22Rv1 (cell line): ENCODE data around the gene KBTBD7.

Source experiments
- ZFX ChIP-seq: fragments of 450-650 bp; IDR thresholded peaks from 2 replicates; pipeline ENCODE4 v1.6.1; 2017; ENCODE audit warnings: antibody characterized with exemption, borderline replicate concordance
- TF ChIP-seq, protein P1 (sequence below): fragments of 450-650 bp; IDR thresholded peaks from 2 replicates; pipeline ENCODE4 v1.5.1; 2017; ENCODE audit warnings: mild to moderate bottlenecking

GRCh38 chr13:41193469-41193868 lies 900 bp downstream of the KBTBD7 start:
- TF ChIP-seq, protein P1, sequence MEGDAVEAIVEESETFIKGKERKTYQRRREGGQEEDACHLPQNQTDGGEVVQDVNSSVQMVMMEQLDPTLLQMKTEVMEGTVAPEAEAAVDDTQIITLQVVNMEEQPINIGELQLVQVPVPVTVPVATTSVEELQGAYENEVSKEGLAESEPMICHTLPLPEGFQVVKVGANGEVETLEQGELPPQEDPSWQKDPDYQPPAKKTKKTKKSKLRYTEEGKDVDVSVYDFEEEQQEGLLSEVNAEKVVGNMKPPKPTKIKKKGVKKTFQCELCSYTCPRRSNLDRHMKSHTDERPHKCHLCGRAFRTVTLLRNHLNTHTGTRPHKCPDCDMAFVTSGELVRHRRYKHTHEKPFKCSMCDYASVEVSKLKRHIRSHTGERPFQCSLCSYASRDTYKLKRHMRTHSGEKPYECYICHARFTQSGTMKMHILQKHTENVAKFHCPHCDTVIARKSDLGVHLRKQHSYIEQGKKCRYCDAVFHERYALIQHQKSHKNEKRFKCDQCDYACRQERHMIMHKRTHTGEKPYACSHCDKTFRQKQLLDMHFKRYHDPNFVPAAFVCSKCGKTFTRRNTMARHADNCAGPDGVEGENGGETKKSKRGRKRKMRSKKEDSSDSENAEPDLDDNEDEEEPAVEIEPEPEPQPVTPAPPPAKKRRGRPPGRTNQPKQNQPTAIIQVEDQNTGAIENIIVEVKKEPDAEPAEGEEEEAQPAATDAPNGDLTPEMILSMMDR: no peak
- TF ChIP-seq ZFX: no peak
